Hepatocyte (in vitro differentiated cells): ENCODE results near the gene MT1E.

Experiments used
- CTCF ChIP-seq: fragments of 200-600 bp; sonication (generic); IDR thresholded peaks from 2 replicates; pipeline ENCODE4 v1.5.1; 2016; ENCODE audit warnings: antibody characterized with exemption, mild to moderate bottlenecking; ENCODE audit not compliant: poor library complexity
- EZH2 ChIP-seq: fragments of 200-600 bp; sonication (generic); IDR thresholded peaks from 2 replicates; pipeline ENCODE4 v1.6.1; 2016; ENCODE audit warnings: antibody characterized with exemption, mild to moderate bottlenecking, borderline replicate concordance

GRCh38 chr16:56609463-56609921, 16.1 kb upstream of the MT1E start:
- TF ChIP-seq CTCF (no peak), EZH2 (no peak)
